ENCODE results near the gene PROX2. TPM values are rescaled to one million over a fixed set of nuclear protein-coding genes. Genes with fewer than 3 reads are reported as not detected.
A peak's percentile ranks its signal among the peaks of the same experiment; 100 is the strongest.

PROX2 gene
- total and polyA plus RNA-seq, 10 donors: 0.06 to 0.43 (median 0.25) TPM; not detected in 6

GRCh38 chr14:74841230-74842207 is 34.4 kb downstream of the PROX2 start:
- peak overlapping the region; percentile 39 to 86 (median 74) for H3K27ac ChIP-seq
- H3K4me1 ChIP-seq: peaks cover 27 to 62% (median 40%) of the 10 kb centered on the region in 6 donors
- peaks cover 0 to 3% (median 0%) of the 10 kb centered on the region in 6 donors for H3K36me3 ChIP-seq
- H3K27me3 ChIP-seq (replicated peaks in 1 of 7): no peaks in the 10 kb centered on the region
- H3K9me3 ChIP-seq: no peaks in the 10 kb centered on the region
- intact Hi-C loops (cut with DNase I; ENCODE audit: low total_unique reads): no loop called here
- DNase-seq: no peak
- TF ChIP-seq CTCF (IDR thresholded peaks at IDR 0.05 in 8 of 11, conservative IDR thresholded peaks at IDR 0.05 in 3 of 11) (no peak), POLR2AphosphoS5 (IDR thresholded peaks at IDR 0.05) (peak in 1 of 3 donors; percentile 60), POLR2A (IDR thresholded peaks at IDR 0.05) (no peak)
- WGBS, 5 donors: 45 to 64% (median 56%) methylated on average over 4 of the region's 4 CpGs
- H3K4me3 ChIP-seq: no peak overlapping the region

GRCh38 chr14:74840603-74841030 is 35.3 kb downstream of the PROX2 start:
- Histone ChIP-seq H3K9me3 (no peaks in the 10 kb centered on the region), H3K36me3 (peaks cover 0 to 10% (median 1%) of the 10 kb centered on the region in 6 donors), H3K27me3 (replicated peaks in 1 of 7) (no peaks in the 10 kb centered on the region), H3K4me3 (no peak overlapping the region), H3K4me1 (peaks cover 36 to 71% (median 48%) of the 10 kb centered on the region in 6 donors), H3K27ac (peak overlapping the region; percentile 39 to 86 (median 74))
- intact Hi-C loops (cut with DNase I; ENCODE audit: low total_unique reads): no loop called here
- WGBS, 5 donors: 64 to 89% (median 80%) methylated on average over 5 of the region's 5 CpGs
- TF ChIP-seq CTCF (IDR thresholded peaks at IDR 0.05 in 8 of 11, conservative IDR thresholded peaks at IDR 0.05 in 3 of 11) (no peak), POLR2A (IDR thresholded peaks at IDR 0.05) (no peak), POLR2AphosphoS5 (IDR thresholded peaks at IDR 0.05) (no peak)
- DNase-seq: no peak

DNA sequence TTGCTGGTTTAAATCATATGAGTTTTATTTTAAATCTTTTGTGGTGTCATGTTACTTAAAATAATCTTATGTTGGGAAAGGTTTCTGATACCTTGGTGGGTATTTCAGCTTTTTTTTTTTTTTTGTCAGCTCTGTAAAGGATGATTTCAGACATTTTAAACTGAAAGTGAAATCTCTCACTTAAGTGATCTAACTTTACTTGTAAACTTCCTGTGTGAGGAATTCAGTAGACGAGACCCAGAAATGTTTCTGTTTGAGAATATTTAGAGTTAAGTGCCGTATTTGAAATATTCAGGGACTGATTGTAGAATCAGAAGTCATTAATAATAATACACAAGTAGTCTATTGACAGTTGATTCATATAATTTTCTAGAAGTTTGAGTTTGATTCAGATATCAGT is 37.8 kb downstream of the PROX2 start:
- Histone ChIP-seq H3K4me3 (peak overlapping the region in 2 of 8 donors; percentile 2 to 9), H3K9me3 (no peaks in the 10 kb centered on the region), H3K27ac (peak overlapping the region; percentile 66 to 88 (median 84)), H3K4me1 (peaks cover 37 to 83% (median 56%) of the 10 kb centered on the region in 6 donors), H3K36me3 (peaks cover 0 to 26% (median 6%) of the 10 kb centered on the region in 6 donors), H3K27me3 (replicated peaks in 1 of 7) (no peaks in the 10 kb centered on the region)
- intact Hi-C loops (cut with DNase I; ENCODE audit: low total_unique reads): no loop called here
- TF ChIP-seq POLR2AphosphoS5 (IDR thresholded peaks at IDR 0.05) (no peak), POLR2A (IDR thresholded peaks at IDR 0.05) (no peak), CTCF (IDR thresholded peaks at IDR 0.05 in 8 of 11, conservative IDR thresholded peaks at IDR 0.05 in 3 of 11) (no peak)
- DNase-seq: no peak
- WGBS, 5 donors: 2 to 30% (median 14%) methylated on average over 2 of the region's 2 CpGs

Data from spleen (tissue), 11 donors.